T-helper 2 cell treated with Interferon-gamma antibody and Interleukin-4, amounts not matched to agents 5 μg/mL and 100 μg/mL, for 36 hours (primary cell): ENCODE results near the gene LMX1B.

Experiments used
- DNase-seq: peaks from one replicate; pipeline ENCODE4 v3.0.0; 2021; ENCODE audit warnings: low spot score
- H3K27ac Mint-ChIP-seq: one replicate; pipeline ENCODE4 v1.8.0; 2021; ENCODE audit warnings: mild to moderate bottlenecking, mixed read lengths
- H3K27me3 Mint-ChIP-seq: one replicate; pipeline ENCODE4 v1.8.0; 2021; ENCODE audit warnings: low read depth, mixed read lengths
- H3K36me3 Mint-ChIP-seq: one replicate; pipeline ENCODE4 v1.8.0; 2021; ENCODE audit warnings: low read depth, mixed read lengths
- H3K4me1 Mint-ChIP-seq: one replicate; pipeline ENCODE4 v1.8.0; 2021; ENCODE audit warnings: low read depth, mixed read lengths
- H3K4me3 Mint-ChIP-seq: one replicate; pipeline ENCODE4 v1.8.0; 2022; ENCODE audit warnings: mild to moderate bottlenecking, moderate library complexity, mixed read lengths
- H3K9me3 Mint-ChIP-seq: one replicate; pipeline ENCODE4 v1.8.0; 2021; ENCODE audit warnings: mixed read lengths

Gene LMX1B

DNA sequence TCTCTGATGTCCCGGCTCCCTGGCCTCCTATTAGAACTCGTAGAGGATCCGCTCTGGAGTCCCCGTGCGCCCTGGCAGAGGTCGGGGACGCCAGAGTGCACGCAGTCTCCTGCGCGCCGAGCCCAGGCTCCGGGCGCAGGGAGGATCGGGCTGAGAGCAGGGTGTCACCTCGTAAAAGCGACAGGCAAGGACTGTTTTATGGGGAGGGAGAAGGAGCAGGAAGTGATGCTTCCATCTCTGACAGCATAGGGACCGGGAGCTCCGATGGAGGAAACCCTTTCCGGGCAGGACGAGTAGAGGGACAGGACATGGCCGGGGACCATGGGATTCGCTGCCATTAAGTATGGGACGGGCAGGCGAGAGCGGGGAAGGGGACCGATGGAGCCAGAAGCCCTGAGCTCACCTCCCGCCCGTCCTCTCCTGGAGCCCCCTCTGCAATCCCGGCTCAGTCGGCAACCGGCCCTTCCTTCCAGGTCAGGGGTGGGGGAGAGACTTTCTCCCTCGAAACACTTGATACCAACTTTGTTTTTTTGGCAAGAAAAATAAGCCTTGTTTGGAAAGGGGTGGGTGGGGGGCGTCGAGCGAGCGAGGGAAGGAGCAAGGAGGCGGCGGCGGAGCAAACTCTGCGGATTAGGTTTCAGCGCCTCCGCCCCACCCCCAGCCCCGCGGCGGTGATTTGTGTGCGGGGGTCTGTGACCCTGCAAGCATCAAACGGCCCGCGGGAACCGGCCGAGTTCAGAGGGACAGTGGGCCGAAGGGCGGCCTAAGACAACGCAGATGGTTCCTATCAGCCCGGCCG, 12.6 kb downstream of the LMX1B start:
- Mint-ChIP-seq H3K27me3 (peaks cover 93% of the 10 kb centered on the region), H3K4me1 (peaks cover 5% of the 10 kb centered on the region), H3K4me3 (peak overlapping the region; percentile 69), H3K27ac (no peak overlapping the region), H3K36me3 (no peaks in the 10 kb centered on the region), H3K9me3 (no peaks in the 10 kb centered on the region)
- no peak for DNase-seq

DNA sequence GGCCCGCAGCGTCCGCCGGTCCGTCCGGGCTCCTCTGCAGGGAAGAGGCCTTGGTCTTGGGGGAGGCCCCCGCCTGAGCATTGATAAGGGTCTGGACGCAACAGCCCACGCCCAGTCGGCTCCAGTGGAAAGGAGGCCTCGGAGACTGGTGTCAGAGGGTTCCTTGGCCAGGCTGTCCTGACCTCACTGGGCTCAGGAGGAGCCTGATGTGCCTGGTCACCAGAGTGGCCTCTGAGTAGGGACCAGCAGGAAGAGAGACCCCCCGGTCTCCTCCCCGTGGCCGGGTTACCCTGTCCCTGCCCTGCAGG, 13.2 kb downstream of the LMX1B start:
- H3K4me1 Mint-ChIP-seq: peaks cover 5% of the 10 kb centered on the region
- no peaks in the 10 kb centered on the region for H3K9me3 Mint-ChIP-seq
- no peak overlapping the region for H3K4me3 Mint-ChIP-seq
- DNase-seq: no peak
- no peak overlapping the region for H3K27ac Mint-ChIP-seq
- H3K36me3 Mint-ChIP-seq: no peaks in the 10 kb centered on the region
- H3K27me3 Mint-ChIP-seq: peaks cover 93% of the 10 kb centered on the region

DNA sequence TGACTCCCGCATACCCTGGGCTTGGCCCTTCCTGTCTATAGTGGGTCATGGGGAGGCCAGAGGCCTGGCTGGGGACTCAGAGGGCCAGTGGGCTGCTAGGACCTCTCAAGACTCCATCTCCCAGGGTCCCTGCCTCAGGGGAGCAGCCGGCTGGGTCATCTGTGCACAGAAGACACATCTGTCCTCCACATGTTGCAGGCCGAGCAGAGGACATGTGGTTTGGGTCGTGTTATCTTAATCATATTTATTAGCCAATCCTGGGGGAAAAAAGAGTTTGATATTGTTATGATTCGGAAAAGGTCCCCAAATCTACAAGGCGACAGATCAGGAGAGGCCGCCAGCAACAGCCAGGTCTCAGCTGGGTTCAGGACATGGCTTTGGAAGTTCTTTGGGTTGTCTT, 14.4 kb downstream of the LMX1B start:
- Mint-ChIP-seq H3K27ac (no peak overlapping the region), H3K4me3 (no peak overlapping the region), H3K9me3 (no peaks in the 10 kb centered on the region), H3K36me3 (no peaks in the 10 kb centered on the region), H3K27me3 (peaks cover 90% of the 10 kb centered on the region), H3K4me1 (peaks cover 5% of the 10 kb centered on the region)
- DNase-seq: no peak

DNA sequence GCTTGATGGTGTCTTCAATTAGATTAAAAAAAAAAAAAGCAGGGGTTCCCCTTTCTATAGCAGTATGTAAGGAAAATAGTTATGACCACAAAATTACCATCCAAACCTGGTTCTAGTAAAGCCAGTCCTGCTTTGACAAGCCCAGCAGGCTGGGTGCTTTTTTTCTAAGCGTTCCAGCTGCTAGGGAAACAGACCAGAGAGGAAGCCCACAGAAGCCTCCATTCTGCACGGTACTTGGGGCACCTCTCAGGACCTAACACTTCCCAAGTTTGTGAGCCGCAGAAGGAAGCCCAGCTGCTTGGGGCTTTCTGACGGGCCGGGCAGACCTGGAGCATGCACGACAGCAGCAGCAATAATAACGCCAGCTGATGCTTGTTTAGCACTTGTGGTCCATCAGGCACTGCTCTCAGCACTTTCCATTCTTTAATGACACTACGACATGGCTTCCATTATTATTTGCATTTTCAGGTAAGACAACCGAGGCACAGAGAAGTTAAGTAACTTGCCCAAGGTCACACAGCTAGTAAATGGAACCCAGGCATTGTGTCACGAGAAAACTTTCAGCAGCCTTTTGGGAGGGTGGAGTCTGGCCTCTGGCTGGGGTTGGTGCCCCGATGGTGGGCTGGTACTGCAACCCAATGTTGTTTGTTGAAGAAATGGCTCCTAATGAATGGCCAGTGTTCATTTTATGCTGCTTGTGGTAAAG, 15.4 kb downstream of the LMX1B start:
- H3K27me3 Mint-ChIP-seq: peaks cover 83% of the 10 kb centered on the region
- H3K4me3 Mint-ChIP-seq: no peak overlapping the region
- no peaks in the 10 kb centered on the region for H3K36me3 Mint-ChIP-seq
- DNase-seq: no peak
- no peaks in the 10 kb centered on the region for H3K9me3 Mint-ChIP-seq
- no peak overlapping the region for H3K27ac Mint-ChIP-seq
- H3K4me1 Mint-ChIP-seq: peaks cover 5% of the 10 kb centered on the region

DNA sequence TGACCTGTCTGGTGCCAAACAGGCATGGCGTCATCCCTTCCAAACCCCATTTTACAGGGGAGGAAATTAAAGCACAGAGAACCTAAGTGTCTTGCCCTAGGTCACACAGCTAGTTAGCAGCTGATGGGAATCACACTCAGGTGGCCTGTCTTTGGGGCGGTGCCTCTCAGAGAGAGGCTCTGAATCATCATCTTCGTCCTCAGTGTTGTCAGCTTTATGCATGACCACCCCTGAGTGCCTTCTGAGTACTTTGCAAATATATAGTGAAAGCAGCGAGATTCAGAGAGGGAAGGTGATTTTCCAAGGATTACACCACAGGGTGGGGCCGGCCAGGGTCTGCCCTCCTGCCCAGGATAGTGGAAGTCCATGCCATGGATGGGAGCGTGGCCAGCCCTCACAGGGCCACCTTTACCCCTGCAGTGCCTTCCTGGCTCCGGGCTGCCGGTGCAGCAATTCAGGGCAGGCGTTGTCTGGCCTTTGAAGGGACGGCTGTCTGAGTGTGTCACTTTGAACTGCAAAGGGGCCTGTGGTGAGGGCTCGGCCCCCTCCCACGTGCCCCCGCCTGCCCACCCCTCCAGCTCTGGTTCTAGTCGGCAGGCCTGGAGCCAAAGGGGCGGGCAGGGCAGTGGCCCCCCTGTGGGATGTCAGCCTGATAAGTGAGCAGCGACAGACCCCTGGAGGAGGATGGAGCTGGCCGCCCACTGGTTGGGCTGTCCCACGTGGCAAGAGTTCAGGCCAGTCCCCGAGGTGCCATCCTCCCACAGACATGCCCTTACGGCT, 16.9 kb downstream of the LMX1B start:
- Mint-ChIP-seq H3K27me3 (peaks cover 74% of the 10 kb centered on the region), H3K9me3 (no peaks in the 10 kb centered on the region), H3K4me1 (peaks cover 5% of the 10 kb centered on the region), H3K27ac (no peak overlapping the region), H3K4me3 (no peak overlapping the region), H3K36me3 (no peaks in the 10 kb centered on the region)
- no peak for DNase-seq

DNA sequence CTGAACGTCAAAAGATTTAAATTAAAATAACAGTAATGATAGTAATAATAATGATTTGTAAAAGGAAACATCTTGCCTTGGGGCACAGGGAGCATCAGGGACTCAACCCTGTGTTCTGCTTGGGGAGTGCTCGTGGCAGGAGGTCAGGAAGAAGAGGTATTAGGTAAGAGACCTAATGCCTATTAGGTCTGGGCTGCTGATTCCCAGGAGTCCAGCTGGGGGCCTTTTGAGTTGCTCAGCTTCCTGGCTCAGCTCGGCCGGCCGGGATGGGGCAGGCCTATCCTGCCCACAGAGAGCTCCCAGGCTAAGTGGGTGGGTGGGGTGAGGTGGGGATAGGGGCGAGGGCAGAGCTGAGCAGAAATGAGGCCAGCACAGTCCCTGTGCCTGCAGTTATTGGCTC, 17.5 kb downstream of the LMX1B start:
- Mint-ChIP-seq H3K9me3 (no peaks in the 10 kb centered on the region), H3K36me3 (no peaks in the 10 kb centered on the region), H3K27me3 (peaks cover 72% of the 10 kb centered on the region), H3K27ac (no peak overlapping the region), H3K4me1 (peaks cover 2% of the 10 kb centered on the region), H3K4me3 (no peak overlapping the region)
- DNase-seq: no peak

DNA sequence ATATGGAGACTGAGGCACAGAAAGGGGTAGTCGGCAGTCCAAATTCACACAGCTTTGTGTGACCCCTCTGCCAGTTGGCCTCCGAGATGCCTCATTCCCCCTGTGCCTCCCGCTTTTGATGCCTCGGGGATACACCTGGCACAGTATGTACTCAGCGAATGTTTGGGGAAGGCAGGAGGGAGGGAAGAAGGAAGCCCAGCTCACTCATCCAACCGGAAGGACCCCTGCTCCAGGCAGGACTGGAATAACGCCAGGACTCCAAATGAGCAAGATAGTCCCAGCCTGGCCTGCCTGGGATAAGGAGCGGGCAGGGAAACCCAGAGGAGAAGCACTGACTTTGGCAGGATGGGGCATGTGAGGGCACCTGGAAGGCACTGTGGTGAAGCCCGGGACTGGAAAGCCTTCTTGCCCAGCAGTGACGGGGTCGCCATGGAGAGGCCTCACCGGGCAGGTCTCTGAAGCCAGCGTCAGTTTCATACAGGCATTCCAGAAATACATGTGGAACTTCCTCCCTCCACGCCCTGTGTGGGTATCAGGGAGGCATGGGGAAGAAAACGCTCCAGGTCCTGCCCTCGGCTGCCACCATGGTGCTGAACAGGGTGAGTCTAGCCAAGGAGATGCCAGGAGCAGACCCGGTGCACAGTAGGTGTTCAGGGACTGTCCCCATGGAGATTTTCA, 20.3 kb downstream of the LMX1B start:
- Mint-ChIP-seq H3K36me3 (no peaks in the 10 kb centered on the region), H3K9me3 (no peaks in the 10 kb centered on the region), H3K27me3 (peaks cover 65% of the 10 kb centered on the region), H3K27ac (no peak overlapping the region), H3K4me1 (no peaks in the 10 kb centered on the region), H3K4me3 (no peak overlapping the region)
- no peak for DNase-seq

DNA sequence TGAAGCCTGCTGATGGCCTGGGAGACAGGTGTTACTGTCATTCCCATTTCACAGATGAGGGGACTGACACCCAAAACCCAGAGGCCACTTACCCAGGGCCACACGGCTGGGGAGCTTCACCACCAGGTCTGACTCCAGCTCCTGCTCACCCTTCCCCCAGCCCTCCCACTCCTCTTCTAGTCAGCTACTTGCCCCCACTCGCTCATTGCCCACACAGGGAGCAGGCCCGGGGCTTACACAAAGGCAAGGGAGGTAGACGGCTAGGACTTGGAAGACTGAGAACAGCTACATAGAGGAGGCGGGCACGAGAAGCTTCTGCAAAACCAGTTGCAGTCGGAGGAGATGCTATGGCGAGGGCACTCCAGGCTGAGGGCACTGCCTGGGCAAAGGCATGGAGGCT, 21.3 kb downstream of the LMX1B start:
- Mint-ChIP-seq H3K9me3 (no peaks in the 10 kb centered on the region), H3K4me1 (no peaks in the 10 kb centered on the region), H3K4me3 (no peak overlapping the region), H3K36me3 (no peaks in the 10 kb centered on the region), H3K27ac (no peak overlapping the region), H3K27me3 (peaks cover 62% of the 10 kb centered on the region)
- DNase-seq: no peak

DNA sequence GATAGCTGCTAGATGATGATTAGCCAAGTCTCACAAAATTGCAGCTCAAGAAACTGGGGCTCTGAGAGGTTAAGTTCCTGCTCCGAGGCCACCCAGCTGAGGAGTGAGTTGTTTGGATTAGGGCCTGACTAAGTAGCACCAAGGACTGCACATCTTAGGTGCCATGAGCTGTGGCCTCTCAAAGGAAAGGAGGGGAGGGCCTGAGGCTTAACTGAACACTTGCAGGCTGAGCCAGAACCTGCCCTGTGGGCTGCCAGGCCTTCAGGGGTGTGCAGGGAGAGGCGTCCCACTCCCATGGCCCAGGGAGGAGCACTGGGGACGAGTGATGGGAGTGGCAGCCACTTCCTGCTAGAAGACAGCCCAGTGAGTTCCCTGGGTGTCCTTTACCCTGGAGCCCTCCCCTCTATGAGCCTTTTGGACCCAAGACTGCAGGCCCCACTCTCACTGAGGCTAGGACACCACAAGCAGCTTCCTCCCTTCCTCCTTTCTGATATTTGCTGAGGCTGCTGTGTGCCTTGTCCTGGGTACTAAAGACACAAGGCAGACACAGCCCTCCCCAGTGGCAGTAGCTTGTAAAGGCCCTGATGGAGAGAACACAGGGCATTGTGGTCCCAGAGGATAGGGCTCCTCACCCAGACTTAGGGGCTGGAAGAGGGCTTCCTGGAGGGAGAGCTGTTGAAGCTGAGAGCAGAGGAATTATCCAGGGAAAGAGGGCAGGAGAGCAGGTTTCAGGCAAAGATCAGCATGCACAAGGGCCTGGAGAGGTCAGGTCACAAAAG, 22.1 kb downstream of the LMX1B start:
- no peak for DNase-seq
- Mint-ChIP-seq H3K27ac (no peak overlapping the region), H3K36me3 (no peaks in the 10 kb centered on the region), H3K4me3 (no peak overlapping the region), H3K4me1 (no peaks in the 10 kb centered on the region), H3K27me3 (peaks cover 59% of the 10 kb centered on the region), H3K9me3 (no peaks in the 10 kb centered on the region)

DNA sequence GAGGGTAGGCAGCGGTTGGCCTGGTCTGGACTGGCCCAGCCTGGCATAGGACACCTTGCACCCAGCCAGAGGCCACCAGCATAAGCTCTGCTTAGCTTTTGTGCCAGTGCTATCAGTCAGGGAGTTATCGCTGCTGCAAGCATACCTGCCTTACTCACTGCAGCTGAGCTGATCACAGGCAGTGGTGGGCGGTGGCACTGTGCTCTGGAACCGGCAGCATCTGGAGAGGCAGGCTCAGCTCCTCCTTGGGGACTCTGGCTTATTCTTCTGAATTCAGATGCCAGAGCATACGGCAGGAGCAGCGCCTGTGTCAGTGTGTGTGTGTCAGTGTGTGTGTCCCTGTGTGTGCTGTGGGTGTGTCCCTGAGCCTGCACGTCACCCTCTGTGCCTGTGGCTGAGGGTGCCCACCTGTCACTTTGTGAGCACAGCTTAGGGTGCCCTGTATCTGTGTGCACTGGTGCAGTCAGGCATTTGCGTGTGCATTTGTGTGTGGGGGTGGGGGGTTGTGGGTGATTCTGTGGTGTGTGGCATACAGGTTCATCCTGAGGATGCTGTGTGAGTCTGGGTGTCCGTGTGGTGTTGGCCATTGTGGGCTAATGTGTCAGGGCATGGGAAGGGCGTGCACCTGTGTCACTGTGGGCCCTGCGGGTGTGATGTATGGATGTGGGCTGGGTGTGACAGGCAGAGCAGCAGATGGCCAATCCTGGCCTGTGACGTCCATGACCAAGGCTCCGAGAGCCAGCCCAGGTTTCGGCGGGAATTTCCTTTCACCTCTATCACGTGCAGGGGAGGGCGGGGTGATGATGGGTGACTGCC, 23.5 kb downstream of the LMX1B start:
- no peaks in the 10 kb centered on the region for H3K9me3 Mint-ChIP-seq
- H3K27me3 Mint-ChIP-seq: peaks cover 57% of the 10 kb centered on the region
- H3K36me3 Mint-ChIP-seq: no peaks in the 10 kb centered on the region
- no peak overlapping the region for H3K4me3 Mint-ChIP-seq
- no peak for DNase-seq
- H3K4me1 Mint-ChIP-seq: no peaks in the 10 kb centered on the region
- H3K27ac Mint-ChIP-seq: no peak overlapping the region

DNA sequence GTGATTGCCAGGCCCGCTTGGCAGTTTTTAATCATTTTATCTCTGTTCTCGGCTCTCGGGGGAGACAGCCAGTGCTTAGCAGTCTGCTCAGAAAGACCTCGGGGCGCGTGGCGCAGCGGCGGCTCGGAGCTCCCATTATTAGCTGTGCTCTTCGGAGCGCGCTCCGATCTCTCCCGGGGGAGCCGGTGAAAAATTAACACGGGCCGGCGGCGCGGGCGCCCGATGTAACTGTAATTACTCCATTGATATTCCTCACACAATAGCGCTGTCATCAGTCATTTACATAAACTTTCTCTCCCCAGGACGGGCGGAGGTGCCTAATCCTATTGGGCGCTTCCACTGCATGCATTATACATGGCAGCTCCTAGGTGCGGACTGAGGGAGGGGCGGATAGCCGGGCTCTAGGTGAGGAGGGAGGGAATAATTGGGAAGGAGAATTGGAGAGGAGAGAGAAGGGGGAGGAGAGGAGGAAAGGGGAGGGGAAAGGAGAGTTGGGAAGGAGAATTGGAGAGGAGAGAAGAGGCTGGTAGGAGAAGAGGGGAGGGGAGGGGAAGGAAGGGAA, 24.9 kb downstream of the LMX1B start:
- no peak for DNase-seq
- Mint-ChIP-seq H3K4me3 (no peak overlapping the region), H3K9me3 (no peaks in the 10 kb centered on the region), H3K27me3 (peaks cover 59% of the 10 kb centered on the region), H3K27ac (no peak overlapping the region), H3K4me1 (no peaks in the 10 kb centered on the region), H3K36me3 (no peaks in the 10 kb centered on the region)

DNA sequence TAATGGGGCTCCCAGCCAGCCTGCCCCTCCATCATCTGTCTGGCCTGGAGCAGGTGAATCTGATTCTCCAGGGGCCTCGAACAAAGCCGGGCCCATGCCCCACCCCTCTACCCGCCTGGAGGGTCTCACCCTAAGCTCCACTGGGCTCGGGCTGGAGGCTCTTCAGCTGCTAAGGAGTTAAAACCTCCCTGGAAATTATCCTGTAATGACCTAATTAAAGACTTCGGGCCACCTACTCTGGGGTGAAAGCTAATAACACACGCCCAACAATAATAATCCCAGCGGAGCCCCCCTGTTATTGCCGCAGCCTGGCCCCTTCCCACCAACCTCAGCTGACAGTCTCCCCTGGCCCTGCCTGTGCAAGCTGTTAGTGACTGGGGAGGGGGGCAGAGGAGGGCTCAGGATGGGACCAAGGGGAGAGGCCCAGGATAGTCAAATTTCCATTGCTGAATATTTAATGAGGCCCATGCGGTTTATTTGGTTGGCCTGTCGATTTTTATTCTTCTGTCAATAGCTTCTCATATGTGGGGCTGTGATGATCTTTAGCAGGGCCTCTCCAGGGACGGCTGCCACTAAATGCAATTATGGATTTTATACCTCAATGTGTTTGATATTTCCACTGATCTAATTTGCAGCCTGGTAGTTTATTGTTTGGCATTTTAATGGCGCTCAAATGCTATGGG, 25.7 kb downstream of the LMX1B start:
- no peaks in the 10 kb centered on the region for H3K9me3 Mint-ChIP-seq
- no peaks in the 10 kb centered on the region for H3K4me1 Mint-ChIP-seq
- H3K4me3 Mint-ChIP-seq: no peak overlapping the region
- no peaks in the 10 kb centered on the region for H3K36me3 Mint-ChIP-seq
- H3K27ac Mint-ChIP-seq: no peak overlapping the region
- no peak for DNase-seq
- H3K27me3 Mint-ChIP-seq: peaks cover 60% of the 10 kb centered on the region
